ENCODE measurements around the gene CMSS1.

The CMSS1 gene

GRCh38 chr3:100149130-100149529, 331.5 kb downstream of the CMSS1 start:
- H3K27me3 Mint-ChIP-seq (ENCODE audit: low read depth): no peaks in the 10 kb centered on the region
- peaks cover 25% of the 10 kb centered on the region for H3K36me3 Mint-ChIP-seq (ENCODE audit: low read depth)
- peak overlapping the region in 1 of 3 experiments; percentile 62 for H3K27ac Mint-ChIP-seq
- H3K4me3 Mint-ChIP-seq: no peak overlapping the region
- H3K9me3 Mint-ChIP-seq: peaks cover 1% of the 10 kb centered on the region
- TF ChIP-seq, protein P1, sequence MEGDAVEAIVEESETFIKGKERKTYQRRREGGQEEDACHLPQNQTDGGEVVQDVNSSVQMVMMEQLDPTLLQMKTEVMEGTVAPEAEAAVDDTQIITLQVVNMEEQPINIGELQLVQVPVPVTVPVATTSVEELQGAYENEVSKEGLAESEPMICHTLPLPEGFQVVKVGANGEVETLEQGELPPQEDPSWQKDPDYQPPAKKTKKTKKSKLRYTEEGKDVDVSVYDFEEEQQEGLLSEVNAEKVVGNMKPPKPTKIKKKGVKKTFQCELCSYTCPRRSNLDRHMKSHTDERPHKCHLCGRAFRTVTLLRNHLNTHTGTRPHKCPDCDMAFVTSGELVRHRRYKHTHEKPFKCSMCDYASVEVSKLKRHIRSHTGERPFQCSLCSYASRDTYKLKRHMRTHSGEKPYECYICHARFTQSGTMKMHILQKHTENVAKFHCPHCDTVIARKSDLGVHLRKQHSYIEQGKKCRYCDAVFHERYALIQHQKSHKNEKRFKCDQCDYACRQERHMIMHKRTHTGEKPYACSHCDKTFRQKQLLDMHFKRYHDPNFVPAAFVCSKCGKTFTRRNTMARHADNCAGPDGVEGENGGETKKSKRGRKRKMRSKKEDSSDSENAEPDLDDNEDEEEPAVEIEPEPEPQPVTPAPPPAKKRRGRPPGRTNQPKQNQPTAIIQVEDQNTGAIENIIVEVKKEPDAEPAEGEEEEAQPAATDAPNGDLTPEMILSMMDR (IDR thresholded peaks at IDR 0.05; ENCODE audit: unreplicated experiment in 3 of 3): no peak
- peaks cover 25% of the 10 kb centered on the region for H3K4me1 Mint-ChIP-seq

DNA sequence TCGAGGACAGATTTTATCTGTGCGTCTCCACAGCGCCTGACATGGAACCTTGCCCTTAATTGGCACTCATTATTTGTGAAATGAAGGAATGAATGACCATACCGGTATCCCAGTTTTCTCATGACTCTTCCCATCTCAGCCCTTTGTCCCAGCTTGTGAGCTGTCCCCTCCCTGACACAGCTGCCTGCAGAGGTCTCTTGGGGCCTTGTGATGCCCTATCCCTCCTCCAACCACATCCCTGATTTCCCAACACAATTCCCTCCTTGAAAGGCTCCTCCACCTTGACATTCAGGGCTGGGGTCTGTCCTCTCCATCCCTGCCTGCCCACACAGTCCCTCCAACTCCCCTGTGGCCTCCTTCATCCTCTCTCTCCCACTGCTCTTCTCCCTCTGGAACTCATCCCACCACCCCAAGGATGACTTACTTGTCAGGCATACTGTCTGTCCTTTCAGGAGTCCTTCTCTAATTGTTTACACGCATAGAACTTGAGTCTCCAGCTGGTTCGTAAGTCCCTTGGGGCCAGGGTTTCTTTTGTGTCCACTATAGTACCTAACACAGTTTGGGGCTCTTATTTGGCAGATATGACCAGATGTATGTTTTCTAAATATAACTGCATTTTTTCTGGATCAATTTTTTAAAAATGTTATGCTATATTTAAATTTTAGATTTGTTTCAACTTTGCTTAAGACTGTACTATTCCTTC, 332.2 kb downstream of the CMSS1 start:
- Mint-ChIP-seq H3K9me3 (peaks cover under 1% of the 10 kb centered on the region), H3K36me3 (ENCODE audit: low read depth) (peaks cover 25% of the 10 kb centered on the region), H3K4me3 (no peak overlapping the region), H3K4me1 (peaks cover 25% of the 10 kb centered on the region), H3K27me3 (ENCODE audit: low read depth) (no peaks in the 10 kb centered on the region), H3K27ac (peak overlapping the region in 1 of 3 experiments; percentile 62)
- TF ChIP-seq, protein P1 (IDR thresholded peaks at IDR 0.05; ENCODE audit: unreplicated experiment in 3 of 3): no peak

- H3K4me1 Mint-ChIP-seq: peaks cover 25% of the 10 kb centered on the region
- H3K27me3 Mint-ChIP-seq (ENCODE audit: low read depth): no peaks in the 10 kb centered on the region
- no peak overlapping the region for H3K4me3 Mint-ChIP-seq
- TF ChIP-seq, protein P1 (IDR thresholded peaks at IDR 0.05; ENCODE audit: unreplicated experiment in 3 of 3): no peak
- peak overlapping the region in 2 of 3 experiments; percentile 37 to 62 for H3K27ac Mint-ChIP-seq
- peaks cover 31% of the 10 kb centered on the region for H3K36me3 Mint-ChIP-seq (ENCODE audit: low read depth)
- peaks cover 6% of the 10 kb centered on the region for H3K9me3 Mint-ChIP-seq
These were observed 332.8 kb downstream of the CMSS1 start for GRCh38 chr3:100150473-100150872.

GRCh38 chr3:100151024-100151707, 333.5 kb downstream of the CMSS1 start:
- Mint-ChIP-seq H3K4me1 (peaks cover 25% of the 10 kb centered on the region), H3K27me3 (ENCODE audit: low read depth) (no peaks in the 10 kb centered on the region), H3K27ac (peak overlapping the region in 2 of 3 experiments; percentile 37 to 62), H3K4me3 (no peak overlapping the region), H3K9me3 (peaks cover 7% of the 10 kb centered on the region), H3K36me3 (ENCODE audit: low read depth) (peaks cover 35% of the 10 kb centered on the region)
- TF ChIP-seq, protein P1 (IDR thresholded peaks at IDR 0.05; ENCODE audit: unreplicated experiment in 3 of 3): no peak

GRCh38 chr3:100154171-100154570, 336.5 kb downstream of the CMSS1 start:
- Mint-ChIP-seq H3K27me3 (ENCODE audit: low read depth) (no peaks in the 10 kb centered on the region), H3K27ac (no peak overlapping the region), H3K4me1 (peaks cover 46% of the 10 kb centered on the region), H3K4me3 (no peak overlapping the region), H3K9me3 (peaks cover 18% of the 10 kb centered on the region), H3K36me3 (ENCODE audit: low read depth) (peaks cover 45% of the 10 kb centered on the region)
- TF ChIP-seq, protein P1 (IDR thresholded peaks at IDR 0.05; ENCODE audit: unreplicated experiment in 3 of 3): no peak

All from nephron (organoid).